ENCODE measurements around the gene SHE.
"Not testable (repeated sequence)": the region's sequence is repeated elsewhere in the genome, so short reads cannot be mapped to it uniquely, and the experiment has no call there.

Gene SHE

GRCh38 chr1:154502066-154502743 is at the start of gene SHE, which contains the start of gene TDRD10:
Gene SHE (minus strand): TSS chr1:154502412. CDS start chr1:154502026, 386 bp downstream.
Gene TDRD10 (plus strand): TSS chr1:154502219. CDS start chr1:154506904, 4,685 bp downstream.
- peak; percentile 15 for DNase-seq

DNA sequence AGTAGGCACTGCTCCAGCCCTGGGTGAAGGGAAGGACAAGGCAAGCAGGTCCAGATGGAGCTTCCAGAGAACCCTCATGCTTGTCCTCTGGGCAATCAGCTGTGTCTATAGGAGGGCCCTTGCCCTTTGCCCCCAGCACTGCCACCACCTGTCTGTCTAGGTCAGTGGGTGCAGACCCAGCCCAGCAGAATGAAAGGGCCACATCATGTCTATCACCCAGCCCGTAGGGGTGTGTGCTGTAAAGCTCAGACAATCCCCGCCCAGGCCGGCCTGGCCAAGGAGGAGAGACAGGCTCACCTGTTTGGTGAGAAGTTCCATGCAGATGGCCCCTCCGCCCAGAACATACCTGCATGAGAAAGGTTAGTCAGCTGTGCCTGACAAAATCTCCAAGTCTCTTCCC is 49.3 kb upstream of the SHE start:
- DNase-seq, result no peak

DNA sequence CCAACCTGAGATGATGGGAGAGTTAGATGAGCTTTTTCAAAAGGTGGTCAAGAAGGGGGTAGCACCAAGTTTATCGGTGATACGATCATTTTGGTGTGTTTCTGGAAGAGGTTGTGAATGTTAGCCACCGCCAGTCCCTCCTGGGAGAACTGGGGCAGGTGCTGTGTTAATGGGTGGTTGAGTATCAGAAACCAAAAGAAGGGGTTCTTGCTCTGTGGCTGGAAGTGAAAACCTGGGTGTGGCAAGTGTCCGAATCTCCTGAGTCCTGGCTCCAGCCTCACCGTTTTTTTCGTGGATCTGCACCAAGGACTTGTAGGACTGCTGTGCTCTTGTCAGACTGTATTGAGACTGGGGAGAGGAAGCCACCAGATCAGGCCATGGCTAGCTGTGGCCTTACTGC is 48.4 kb upstream of the SHE start:
- no peak for DNase-seq

GRCh38 chr1:154550070-154550469 is 47.9 kb upstream of the SHE start:
- no peak for DNase-seq

- no peak for DNase-seq
These were observed 47.1 kb upstream of the SHE start for GRCh38 chr1:154549202-154549770.

- DNase-seq, result no peak
These were observed 45.8 kb upstream of the SHE start for GRCh38 chr1:154548028-154548427.

GRCh38 chr1:154547105-154547732 is 45.0 kb upstream of the SHE start:
- no peak for DNase-seq

- peak; percentile 46 for DNase-seq
These were observed 44.3 kb upstream of the SHE start for GRCh38 chr1:154546264-154547063.

DNA sequence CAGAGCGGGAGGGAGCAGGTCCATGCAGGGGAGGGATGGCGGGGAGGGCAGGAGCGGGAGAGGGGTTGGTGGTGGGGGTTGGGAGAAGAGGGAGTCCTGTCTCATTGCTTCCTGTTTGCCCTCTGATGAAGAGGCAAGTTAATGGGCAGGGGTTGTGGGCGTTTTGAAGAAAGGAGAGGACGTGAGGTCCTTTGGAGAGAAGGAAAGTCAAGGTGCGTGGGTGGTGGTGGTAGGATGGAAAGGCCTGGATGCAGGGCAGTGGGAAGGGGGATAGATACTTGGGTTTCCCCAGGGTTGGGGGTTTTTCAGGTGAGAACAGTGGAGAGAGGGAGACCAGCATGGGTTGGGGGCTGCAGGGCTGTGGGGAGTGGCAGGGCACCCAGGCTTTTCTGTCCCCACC is 39.0 kb upstream of the SHE start:
- no peak for DNase-seq

GRCh38 chr1:154539486-154540483 is 37.6 kb upstream of the SHE start:
- DNase-seq, result no peak

- no peak for DNase-seq
These were observed 34.4 kb upstream of the SHE start for GRCh38 chr1:154536570-154536969.

DNA sequence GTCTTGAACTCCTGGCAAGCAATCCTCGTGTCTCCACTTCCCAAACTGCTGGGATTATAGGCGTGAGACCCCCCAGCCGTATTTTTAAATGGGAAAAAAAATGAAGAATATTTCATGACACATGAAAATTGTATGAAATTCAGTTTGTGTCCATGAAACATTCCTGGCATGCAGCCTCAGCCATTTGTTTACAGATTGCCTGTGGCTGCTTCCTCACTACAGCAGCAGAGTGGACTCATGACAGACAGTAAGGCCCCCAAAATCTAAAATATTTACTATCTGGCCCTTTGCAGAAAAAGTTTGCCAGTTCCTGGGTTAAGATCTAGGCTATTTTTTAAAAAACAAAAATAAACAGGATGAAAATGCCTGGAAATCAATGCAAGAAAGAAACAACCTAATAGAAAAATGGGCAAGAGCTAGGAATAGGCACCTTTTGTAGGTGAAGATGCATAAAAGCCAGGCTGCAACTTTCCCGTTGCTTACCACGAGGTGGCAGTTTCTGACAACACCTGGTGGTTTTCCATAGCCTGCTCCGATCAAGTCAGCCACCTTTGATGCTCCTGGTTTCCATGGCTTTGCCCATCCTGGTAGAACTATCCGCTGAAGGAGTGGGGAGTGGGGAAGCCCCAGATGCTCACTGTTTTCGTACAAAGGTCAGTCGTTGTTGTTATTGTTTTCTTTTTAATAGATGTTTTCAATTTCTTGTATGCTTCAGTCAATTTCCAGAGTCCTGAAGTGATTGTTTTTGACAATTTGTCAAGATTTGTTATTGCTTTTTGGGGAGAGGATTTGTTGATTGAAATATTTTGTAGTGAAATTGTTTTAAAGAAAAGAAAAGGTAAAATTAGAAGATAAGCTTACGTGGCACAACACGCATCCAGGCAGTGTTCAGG is 32.0 kb upstream of the SHE start:
- no peak for DNase-seq

- not testable (repeated sequence) for DNase-seq
These were observed 29.7 kb upstream of the SHE start for GRCh38 chr1:154531950-154532349.

DNA sequence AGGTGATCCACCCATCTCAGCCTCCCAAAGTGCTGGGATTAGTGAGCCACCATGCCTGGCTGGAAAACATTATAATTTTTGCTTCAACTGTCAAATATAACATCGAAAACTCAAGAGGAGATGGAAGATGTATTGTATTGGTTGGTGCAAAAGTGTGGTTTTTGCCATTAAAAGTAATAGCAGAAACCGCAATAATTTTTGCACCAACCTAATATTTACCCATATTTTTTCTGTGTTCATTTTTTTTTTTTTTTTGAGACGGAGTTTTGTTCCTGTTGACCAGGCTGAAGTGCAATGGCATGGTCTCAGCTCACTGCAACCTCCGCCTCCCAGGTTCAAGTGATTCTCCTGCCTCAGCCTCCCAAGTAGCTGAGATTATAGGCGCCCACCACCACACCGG is 27.1 kb upstream of the SHE start:
- no peak for DNase-seq

DNA sequence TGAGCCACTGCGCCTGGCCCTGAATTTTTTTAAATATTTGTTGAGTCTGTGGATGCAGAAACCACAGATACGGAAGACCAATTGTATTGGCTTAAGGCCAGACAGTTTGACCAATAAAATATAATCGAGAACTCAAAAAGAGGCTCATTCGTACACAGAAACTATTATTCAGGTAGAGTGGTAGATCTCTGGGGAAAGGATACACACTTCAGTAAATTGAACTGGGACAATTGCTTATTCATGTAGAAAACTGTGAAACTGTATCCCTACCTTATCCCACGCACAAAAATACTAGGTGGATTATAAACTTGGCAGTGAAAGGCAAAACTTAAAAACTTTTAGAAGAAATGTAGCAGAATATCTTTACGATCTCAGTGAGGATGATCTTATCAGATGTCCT is 25.0 kb upstream of the SHE start:
- no peak for DNase-seq

DNA sequence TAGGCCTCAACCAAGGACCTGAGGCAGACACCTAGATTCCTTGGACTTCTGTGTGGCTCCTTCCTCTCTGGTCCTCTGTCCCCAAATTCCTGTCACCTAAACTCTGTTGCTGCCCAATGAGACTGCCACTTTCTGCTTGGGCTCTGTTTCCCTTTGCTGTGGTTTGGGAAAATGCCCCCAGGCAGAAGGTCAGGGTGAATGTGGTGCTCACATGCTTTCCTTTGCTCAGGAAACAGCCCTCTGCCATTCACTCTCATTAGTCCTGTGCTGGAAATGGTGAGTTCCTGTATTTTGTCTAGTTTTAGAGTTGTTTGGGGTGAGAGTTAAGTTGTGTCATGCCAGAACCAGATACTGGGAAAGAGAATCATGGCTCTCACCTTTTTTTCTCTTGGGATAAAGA is 22.7 kb upstream of the SHE start:
- DNase-seq, result no peak

DNA sequence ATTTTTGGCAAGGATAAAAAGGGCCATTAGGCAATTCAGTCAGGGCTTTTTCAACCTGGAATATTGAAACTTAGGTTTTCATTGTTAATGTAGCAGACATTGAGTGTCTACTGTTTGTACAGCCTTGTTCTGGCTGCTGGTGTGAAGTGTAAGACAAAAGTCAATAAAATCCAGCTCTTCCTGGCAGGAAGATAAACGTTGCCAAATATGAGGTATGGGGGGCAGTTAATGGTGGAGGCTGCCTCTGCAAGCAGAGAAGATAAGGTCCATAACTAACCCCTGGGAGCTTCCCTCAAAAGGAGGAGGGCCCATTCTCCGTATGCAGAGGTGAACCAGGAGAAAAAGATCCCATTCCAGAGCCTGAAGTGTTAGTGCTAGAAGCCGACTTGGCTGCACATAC is 19.5 kb upstream of the SHE start:
- DNase-seq, result no peak

DNA sequence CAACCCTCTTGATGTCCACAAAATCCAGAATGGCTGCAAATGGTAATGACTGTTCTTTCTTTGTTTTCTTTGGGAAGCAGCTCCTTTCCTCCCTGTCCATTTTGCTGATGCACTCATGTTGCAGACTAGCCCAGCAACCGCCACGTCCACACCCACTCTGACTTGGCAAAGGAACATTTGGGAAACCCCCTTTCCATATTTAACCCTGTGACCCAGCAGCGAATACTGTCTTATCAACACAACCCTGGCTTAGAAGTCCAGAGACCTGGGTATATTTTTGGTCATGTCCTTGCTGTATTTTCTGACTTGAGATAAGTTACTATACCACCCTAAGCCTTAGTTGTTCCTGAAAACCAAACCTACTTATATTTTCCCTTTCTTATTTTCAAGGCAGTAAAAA is 18.1 kb upstream of the SHE start:
- DNase-seq, result no peak

DNA sequence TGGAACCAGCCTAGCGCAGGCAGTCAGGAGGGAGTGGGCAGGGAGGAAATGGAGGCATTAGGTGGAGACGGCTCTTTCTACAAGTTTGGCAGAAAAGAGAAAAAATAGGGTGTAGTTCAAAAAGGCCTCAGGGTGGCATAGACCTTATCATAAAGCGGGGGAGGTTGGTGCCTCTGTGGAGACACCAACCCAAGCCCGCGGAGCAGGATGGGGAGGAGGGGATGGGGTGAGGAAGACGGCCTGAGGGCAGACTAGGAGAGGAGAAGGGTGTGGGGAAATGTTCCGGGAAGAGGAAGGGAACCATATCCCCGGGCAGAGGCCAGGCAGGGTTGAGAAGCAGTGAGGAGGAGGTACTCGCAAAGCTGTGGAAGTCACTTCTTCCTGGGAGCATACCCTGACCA is 17.4 kb upstream of the SHE start:
- DNase-seq, result no peak

- DNase-seq, result no peak
These were observed 15.4 kb upstream of the SHE start for GRCh38 chr1:154517661-154518060.

DNA sequence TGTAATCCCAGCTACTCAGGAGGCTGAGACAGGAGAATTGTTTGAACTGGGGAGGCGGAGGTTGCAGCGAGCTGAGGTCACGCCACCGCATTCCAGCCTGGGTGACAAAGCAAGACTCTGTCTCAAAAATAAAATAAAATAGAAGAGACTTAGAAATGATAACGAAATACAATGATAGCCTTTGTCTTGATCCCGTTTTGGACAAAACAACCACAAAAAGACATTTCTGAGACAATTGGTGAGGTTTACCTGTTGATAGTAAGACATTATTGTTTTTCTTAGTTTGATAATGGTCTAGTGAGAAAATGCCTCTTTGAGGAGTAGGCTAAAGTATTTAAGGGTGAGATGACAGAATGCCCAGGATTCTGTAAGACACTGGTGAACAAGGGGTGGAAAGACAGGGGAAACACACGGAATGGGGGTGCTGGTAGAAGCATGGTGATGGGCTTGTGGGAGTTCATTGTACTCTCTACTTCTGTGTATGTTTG is 11.9 kb upstream of the SHE start:
- no peak for DNase-seq
